ENCODE data around the gene HOXC6. TPM values are rescaled to one million over a fixed set of nuclear protein-coding genes. Genes with fewer than 3 reads are reported as not detected.

The HOXC6 gene
- total and polyA plus RNA-seq, 2 of the 8 experiments (the other 6 are each of a cell fraction or from before 2014, with no cell fraction given), result not detected

DNA sequence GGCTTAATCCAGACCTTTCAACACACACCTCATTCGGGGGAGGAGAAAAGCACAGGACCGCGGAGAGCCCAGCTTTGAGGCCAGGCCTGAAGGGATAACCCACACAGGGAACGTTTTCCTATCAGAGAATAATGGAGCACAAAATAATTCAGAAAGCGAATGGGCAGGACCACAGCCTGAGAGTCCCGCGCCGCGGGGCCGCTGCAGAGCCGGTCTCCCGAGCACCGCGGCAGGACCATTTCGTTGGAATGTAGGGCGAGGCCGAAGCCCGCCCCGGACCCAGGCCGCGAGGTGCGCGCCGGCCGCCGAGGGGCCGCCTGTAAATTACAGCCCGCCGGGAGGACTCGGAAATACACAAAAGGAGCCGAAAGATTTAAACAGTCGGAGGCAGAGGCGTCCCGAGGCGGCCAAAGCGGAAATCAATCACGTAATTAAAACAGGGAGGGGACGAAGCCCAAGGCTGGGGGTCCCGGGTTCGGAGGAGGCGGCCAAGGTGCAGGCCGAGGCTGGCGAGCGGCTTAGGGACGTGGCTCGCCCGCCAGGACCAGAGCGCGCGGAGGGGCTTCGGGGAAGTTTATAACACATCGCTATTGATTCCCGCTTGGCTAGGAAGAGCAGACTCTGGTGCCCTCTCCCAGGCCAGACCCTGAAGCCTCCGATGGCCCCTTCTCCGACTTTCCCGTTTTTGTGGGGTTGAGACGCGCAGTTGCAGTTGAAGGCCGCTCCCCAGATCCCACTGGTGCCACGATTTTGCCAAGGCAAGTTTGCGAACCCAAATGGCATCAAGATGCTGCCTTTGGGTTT is 19.1 kb downstream of the HOXC6 start (continued):
- no peak for TF ChIP-seq CHD7 (IDR thresholded peaks at IDR 0.05; ENCODE audit: insufficient replicate concordance, low read length)
- no peak for TF ChIP-seq CEBPB (IDR thresholded peaks at IDR 0.05; ENCODE audit: low read depth, low read length)
- TF ChIP-seq CREB1 (IDR thresholded peaks at IDR 0.05), result no peak
- no peak for TF ChIP-seq TBP (IDR thresholded peaks at IDR 0.05; ENCODE audit: low read depth, low read length)
- peak; percentile 100 for TF ChIP-seq SUZ12 (IDR thresholded peaks at IDR 0.05; ENCODE audit: low read length)
- TF ChIP-seq, protein P1, sequence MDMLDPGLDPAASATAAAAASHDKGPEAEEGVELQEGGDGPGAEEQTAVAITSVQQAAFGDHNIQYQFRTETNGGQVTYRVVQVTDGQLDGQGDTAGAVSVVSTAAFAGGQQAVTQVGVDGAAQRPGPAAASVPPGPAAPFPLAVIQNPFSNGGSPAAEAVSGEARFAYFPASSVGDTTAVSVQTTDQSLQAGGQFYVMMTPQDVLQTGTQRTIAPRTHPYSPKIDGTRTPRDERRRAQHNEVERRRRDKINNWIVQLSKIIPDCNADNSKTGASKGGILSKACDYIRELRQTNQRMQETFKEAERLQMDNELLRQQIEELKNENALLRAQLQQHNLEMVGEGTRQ (IDR thresholded peaks at IDR 0.05; ENCODE audit: low read length), result no peak

Measured in H1 (cell line).